Endometrial microvascular endothelial cells (primary cell): Measurements from ENCODE around the gene MYH10. TPM values are rescaled to one million over a fixed set of nuclear protein-coding genes. Genes with fewer than 3 reads are reported as not detected.
"Not testable (repeated sequence)": the region's sequence is repeated elsewhere in the genome, so short reads cannot be mapped to it uniquely, and the experiment has no call there.

Source experiments
- in situ Hi-C: cut with HindIII; loops from 2 replicates; pipeline ENCODE4 v1.10.0; 2017; ENCODE audit warnings: low sequenced_read_pairs, low pct_unique_long_range_greater_than_20kb; ENCODE audit errors: inconsistent ontology term
- total RNA-seq: library from RNA; depleted of rRNA; stranded (reverse); fragments of >200 nt; gene quantifications from one replicate; pipeline ENCODE4 v1.2.3, GENCODE V29; 2015; ENCODE audit errors: inconsistent ontology term

The MYH10 gene
- 14.1 TPM for total RNA-seq

DNA sequence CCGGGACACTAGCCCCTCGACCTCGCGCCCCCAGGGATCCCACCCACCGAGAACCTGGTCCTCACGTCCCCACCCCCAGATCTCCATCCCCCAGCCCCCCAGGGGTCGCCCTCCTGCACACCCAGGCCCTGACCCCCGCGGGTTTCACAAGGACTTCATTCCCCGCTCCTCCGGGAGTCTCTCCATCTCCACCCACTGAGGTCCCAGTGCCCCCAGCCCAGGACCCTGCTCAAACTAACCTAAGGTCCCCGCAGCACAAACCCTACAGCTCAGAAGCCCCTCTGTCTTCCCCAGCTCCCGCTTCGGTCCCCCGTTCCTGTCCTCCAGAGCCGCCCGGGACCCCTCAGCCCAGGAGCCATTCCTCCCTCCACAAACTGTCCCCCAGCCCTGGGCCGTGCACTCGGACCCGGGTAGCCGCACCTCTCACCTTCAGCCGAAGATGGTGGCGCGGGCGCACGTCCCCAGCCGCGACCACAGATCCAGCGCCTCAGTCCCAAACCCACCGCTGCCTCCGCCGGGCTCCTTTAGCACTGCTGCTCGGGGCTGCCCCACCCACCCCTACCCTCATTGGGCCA, at the start of gene MYH10:
TSS of gene MYH10 (minus strand) at position 499 of the 575 bp plus-strand sequence. CDS start 7,479 bp downstream, outside the sequence.
- in situ Hi-C loops: no loop called here

- in situ Hi-C loops: no loop called here
Measured at GRCh38 chr17:8679126-8679525, 48.6 kb upstream of the MYH10 start.

DNA sequence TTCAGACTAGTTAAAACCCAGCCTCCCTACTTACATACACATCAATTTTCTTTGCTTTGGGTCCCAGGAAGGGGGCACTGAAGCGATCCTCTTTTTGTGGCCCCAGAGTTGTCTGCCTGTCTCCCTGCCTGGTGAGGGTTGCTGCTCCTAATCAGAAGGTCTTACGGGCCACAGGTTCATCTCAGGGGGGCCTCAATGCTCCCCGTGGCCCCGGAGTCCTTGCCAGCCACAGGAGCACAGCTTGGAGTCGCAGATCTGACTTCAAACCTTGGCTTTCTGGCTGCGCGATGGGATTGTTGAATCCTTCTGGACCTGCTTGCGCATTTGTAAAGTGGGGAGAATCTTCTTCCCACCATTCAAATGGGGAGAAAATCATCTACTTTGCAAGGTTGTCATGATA, 44.8 kb upstream of the MYH10 start:
- in situ Hi-C loops: no loop called here

DNA sequence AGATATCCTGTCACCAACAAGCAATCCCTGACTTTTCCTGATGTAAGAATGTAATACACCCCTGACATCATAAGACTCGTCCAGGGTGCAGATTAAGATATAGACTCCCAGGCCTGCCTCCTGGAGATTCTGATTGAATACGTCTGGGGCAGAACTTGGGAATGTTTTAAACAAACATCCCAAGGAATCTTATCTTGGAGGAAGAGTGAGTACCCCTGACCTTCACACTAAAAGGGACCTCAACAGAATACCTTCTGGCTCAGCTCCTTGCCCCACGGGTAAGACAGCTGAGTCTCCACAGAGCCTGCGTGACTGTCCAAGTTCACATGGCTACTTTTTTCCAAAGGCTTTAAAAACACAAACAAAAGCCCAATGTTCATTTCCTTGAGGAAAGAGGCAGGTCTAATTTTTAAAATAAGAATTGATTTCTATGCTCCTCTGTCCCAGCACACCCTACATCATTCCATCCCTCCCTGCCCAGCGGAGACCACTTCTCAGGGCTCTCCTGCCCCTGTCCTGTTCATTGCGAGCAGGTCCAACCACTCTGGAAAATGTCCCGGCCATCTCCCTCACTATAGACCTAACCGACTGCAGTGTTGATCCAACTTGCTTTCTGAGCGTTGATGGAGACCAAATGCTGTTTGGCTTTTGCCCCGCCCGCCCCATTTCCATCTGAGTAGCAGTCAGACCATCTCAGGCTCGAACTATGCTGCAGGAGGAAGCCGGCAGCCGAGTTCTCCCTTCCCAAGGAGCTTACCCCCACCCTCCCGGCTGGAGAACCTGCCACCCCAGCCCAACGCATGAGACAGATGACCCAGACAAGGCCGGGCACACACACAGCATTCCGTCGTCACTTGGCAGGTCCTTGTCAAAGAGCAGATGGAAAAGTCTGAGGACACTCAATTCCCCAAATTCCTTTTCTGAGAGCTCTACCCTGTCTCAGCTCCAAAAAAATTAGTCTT, 44.1 kb upstream of the MYH10 start:
- in situ Hi-C loops: no loop called here

- in situ Hi-C loops: no loop called here
Measured at GRCh38 chr17:8673612-8674011, 43.1 kb upstream of the MYH10 start.

DNA sequence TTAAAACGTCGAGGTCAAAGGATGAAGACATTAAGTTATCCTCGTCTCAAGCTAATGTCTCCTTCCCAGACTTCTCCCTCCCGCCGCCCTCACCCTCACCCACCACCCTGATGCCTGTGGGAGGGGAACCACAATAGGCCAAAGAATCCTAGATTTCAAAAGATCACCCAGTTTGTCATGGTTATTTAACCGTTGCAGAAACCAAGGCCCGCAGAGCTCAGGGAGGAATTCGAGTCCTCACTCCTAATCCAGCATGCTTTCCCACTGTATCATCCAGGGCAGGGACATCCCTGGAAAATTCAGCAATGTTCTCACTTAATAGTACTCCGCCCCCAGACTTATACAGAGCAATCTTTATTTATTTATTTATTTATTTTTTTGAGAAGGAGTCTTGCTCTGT, 41.8 kb upstream of the MYH10 start:
- in situ Hi-C loops: no loop called here

GRCh38 chr17:8670421-8670820, 39.9 kb upstream of the MYH10 start:
- in situ Hi-C loops: no loop called here

GRCh38 chr17:8668176-8668740, 37.7 kb upstream of the MYH10 start:
- in situ Hi-C loops: no loop called here

DNA sequence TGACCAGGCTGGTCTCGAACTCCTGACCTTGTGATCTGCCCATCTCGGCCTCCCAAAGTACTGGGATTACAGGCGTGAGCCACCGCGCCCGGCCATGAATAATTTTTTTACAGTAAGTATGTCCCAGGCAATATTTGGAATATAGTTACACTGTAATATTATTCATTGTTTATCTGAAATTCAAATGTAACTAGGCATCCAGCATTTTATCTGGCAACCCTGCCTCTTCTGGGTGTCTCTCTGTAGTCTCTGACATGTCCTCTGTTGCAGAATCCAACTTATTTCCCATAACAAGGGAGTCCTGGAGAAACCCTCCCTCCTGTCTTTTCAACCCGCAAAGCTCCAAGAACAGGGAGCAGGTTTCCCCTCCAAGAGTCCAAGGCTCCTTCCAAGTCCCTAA, 36.9 kb upstream of the MYH10 start:
- in situ Hi-C loops: no loop called here

DNA sequence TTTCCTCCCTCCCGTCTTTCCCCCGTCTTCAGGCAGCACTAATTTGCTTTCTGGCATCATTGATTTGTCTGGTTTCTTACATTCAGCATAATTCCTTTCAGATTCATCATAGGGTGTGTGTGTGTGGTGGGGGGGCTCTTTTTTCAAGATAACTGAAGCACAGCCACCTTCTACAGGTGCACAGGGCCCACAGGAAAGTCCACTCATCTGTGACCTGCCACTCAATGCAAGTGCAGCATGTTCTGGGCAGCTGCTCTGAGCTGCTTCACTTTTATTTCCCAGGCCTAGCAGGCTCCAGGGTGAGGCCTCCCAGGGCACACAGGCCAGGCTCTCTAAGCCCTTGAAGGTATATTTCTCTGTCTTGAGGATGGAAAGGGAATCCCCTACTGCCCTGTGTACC, 35.2 kb upstream of the MYH10 start:
- in situ Hi-C loops: no loop called here

- in situ Hi-C loops: no loop called here
Measured at GRCh38 chr17:8664456-8665126, 34.1 kb upstream of the MYH10 start.

- in situ Hi-C loops: no loop called here
Measured at GRCh38 chr17:8662973-8663372, 32.4 kb upstream of the MYH10 start.

DNA sequence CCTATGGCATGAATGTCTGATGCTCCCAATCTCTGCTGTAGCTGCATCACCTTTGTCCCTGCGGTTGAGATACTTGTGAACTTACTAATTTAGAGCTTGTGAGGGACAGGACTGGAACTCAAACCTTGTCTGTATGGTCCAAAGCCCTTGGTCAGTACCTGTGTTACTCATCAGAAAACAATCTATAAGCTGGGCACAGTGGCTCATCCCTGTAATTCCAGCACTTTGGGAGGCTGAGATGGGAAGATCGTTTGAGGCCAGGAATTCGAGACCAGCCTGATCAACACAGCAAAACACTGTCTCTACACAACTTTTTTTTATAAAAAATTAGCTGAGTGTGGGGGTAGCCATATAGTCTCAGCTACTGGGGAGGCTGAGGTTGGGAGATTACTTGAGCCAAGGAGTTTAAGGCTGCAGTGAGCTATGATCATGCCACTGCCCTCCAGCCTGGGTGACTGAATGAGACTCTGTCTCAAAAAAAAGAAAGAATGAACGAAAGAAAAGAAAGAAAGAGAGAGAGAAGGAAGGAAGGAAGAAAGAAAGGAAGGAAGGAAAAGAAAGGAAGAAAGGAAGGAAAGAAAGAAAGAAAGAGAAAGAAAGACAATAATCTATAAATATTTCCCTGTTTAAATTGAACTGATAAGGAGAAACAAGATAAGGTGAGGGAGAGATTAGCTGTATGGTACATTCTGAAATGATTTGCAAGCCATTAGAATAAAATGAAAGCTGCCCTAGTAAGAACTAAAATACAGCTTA, 31.7 kb upstream of the MYH10 start:
- in situ Hi-C loops: no loop called here

DNA sequence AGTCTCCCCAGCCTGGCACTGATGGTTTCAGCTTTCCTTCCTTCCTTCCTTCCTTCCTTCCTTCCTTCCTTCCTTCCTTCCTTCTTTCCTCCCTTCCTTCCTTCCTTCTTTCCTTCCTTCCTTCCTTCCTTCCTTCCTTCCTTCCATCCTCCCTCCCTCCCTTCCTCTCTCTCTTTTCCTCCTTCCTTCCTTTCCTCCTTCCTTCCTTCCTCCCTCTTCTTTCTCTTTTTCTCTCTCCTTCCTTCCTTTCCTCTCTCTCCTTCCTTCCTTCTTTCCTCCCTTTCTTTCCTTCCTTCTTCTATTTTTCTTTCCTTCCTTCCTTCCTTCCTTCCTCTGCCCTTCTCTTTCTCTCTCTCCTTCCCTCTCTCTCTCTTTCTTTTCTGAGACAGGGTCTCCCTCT, 30.2 kb upstream of the MYH10 start:
- in situ Hi-C loops: not testable (repeated sequence)

GRCh38 chr17:8659758-8660410, 29.4 kb upstream of the MYH10 start:
- in situ Hi-C loops: no loop called here

GRCh38 chr17:8658810-8659209, 28.3 kb upstream of the MYH10 start:
- in situ Hi-C loops: no loop called here

GRCh38 chr17:8656693-8657092, 26.2 kb upstream of the MYH10 start:
- in situ Hi-C loops: no loop called here

- in situ Hi-C loops: no loop called here
Measured at GRCh38 chr17:8654822-8655221, 24.3 kb upstream of the MYH10 start.
